GM20431 (cell line): ENCODE results near the gene LMO7.
"Not testable (repeated sequence)": the region's sequence is repeated elsewhere in the genome, so short reads cannot be mapped to it uniquely, and the experiment has no call there.

Experiments used
- in situ Hi-C: fragments of 300-500 bp; cut with MseI, MboI; formaldehyde crosslinking; loops from one replicate; pipeline ENCODE4 v1.15.0; 2020; ENCODE audit warnings: low sequenced_read_pairs; ENCODE audit not compliant: unreplicated experiment

LMO7 gene

DNA sequence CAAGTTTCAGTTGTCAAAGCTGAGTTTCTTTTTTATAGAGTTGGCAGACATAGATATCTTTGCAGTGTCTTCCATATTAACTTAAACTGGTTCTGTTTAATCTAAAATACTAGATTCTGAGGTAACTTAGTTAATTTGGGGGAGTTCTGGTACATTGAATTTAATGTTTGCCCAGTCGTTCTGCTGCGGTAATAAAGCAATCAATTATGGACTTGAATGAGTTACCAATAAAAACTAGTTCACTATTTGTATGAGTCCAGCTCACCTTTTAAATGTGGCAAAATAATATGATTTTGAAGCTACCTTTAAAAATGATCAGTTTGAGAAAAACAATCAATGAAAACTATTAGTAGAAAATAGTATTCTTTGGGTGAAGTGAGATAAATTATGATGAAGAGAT, 90.2 kb downstream of the LMO7 start:
- in situ Hi-C loops = no loop called here

DNA sequence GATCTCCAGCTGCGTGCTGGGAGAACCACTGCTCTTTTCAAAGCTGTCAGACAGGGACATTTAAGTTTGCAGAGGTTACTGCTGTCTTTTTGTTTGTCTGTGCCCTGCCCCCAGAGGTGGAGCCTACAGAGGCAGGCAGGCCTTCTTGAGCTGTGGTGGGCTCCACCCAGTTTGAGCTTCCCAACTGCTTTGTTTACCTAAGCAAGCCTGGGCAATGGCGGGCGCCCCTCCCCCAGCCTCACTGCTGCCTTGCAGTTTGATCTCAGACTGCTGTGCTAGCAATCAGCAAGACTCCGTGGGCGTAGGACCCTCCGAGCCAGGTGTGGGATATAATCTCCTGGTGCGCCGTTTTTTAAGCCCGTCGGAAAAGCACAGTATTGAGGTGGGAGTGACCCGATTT, 97.0 kb downstream of the LMO7 start:
- in situ Hi-C loops = not testable (repeated sequence)

DNA sequence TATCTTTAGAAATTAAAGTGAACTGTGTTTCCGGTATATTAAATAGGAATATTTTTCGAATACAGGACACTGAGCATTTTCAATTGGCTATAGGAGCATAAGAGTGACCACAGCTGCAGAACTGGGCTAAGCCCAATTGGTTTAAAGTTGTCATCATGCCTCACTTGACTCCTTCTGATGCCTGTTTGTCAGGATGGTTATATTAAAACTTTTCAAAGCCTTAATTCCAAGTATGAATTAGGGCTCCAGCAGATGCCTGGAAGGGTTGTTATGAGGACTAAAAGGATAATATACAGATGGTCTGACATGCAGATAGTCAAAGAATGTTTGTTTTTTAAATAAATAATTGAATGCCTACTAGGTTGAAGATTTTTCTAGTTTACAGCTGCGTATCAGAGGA, 100.0 kb downstream of the LMO7 start:
- in situ Hi-C loops = no loop called here

DNA sequence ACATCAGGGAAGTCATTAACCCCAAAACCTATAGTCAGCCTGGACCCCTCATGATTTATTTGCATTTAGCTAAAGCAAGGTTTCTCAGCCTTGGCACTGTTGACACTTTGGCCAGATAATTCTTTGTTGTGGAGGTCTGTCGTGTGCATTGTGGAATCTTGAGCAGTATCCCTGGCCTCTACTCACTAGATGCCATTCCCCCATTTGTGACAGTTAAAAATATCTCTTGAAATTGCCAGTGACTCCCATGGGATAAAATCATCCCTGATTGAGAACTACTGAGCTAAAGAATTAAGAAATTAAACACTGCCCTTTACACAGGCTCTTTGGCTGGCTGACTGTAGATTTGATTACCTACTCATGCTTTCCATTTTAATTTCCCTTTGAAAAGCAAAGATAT, 102.7 kb downstream of the LMO7 start:
- in situ Hi-C loops = no loop called here

DNA sequence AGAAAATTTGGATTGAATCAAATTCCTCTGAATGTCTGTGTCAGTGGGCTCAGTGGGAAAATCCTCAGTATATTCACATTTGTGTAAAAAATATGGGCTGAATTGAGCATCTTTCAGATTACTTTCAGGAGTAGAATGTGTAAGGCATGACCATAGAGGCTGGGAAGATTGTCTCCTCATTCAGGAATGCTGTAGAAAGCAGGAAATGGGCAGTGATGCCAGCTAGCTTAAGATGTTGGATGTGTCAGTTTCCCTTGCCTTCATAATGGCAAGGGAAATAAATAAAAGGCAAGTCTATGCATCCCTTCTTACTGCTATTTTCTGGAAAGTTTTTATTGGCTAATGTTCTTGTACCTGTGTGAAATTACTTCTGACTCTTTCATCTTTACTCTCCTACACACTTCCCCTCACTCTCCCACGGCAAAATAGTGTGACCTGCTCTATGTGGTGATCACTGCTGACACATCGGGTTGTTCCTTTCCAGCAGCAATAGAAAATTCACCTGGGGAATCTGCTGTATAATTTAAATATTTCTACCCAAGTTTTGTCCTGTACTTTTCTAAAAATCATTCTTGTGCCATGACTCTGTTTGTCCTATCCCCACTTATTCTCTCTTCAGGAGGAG, 103.2 kb downstream of the LMO7 start:
- in situ Hi-C loops = no loop called here

DNA sequence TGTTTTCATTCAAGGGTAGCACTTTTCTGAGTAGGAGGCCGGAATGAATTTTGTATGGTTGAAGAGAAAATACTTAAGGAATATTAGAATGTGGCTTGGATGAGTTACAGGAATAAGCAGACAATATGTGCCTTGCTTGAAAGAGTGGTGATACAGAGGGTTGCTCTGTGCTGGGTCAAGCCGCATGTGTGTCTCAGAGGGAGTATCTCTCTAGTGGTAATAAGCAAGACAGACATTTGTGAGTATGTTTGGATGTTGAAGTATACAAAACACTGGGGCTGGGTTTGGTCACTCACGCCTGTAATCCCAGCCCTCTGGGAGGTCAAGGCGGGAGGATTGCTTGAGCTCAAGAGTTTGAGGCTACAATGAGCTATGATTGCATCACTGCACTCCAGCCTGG, 103.9 kb downstream of the LMO7 start:
- in situ Hi-C loops = no loop called here

DNA sequence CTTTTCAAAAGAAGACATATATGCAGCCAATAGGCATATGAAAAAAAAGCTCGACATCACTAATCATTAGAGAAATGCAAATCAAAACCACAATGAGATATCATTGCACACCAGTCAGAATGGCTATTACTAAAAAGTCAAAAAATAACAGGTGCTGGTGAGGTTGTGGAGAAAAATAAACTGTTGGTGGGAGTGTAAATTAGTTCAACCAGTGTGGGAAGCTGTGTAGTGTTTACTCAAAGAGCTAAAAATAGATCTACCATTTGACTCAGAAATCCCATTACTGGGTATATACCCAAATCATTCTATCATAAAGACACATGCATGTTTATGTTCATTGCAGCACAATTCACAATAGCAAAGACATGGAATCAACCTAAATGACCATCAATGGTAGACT, 106.9 kb downstream of the LMO7 start:
- in situ Hi-C loops = not testable (repeated sequence)

DNA sequence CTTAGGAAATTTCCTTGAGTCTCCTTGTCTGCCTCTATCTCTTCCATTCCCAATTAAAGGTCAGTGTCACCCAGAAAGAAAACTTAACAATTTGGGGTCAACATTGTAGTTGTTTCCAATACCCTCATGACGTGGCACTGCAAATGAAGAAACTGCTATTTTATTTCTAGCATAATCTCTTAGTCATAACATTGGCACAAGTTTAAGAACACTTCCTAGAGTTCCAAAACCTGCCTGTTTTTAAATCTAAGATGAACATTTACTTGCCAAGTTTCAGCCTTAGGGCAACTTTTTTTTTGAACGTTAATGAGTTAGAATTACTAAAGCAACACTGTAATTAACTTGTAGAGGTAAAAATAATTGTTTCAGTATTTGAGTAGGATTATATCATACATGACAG, 108.0 kb downstream of the LMO7 start:
- in situ Hi-C loops = no loop called here

DNA sequence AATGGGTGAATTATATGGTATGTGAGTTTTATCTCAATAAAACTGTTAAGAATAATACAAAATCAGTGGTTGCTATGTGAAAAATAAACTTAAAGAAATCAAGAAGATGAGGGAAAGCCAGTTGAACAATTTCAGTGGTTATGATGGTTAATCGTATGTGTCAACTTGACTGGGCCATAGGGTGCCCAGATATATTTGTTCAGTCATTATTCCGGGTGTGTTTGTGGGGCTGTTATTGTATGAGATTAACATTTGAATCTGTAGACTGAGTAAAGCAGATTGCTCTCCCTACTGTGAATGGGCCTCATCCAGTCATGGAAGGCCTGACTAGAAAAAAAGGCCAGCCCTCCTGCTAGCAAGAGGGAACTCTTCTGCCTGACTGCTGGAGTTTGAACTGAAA, 109.3 kb downstream of the LMO7 start:
- in situ Hi-C loops = no loop called here

DNA sequence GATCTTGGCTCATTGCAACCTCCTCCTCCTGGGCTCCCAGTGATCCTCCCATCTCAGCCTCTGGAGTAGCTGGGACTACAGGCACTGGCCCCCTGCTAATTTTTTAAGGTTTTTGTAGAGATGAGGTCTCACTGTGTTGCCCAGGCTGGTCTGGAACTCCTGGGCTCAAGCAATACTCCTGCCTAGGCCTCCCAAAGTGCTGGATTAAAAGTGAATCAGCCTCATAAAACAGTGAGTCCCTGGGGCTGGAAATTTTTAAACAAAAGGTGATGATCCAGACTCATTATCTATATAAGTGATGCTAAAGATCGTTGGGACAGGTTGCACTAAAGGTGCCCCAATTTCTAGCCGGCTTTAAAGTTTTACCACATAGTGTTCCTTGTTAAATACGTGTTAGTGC, 112.7 kb downstream of the LMO7 start:
- in situ Hi-C loops = no loop called here

DNA sequence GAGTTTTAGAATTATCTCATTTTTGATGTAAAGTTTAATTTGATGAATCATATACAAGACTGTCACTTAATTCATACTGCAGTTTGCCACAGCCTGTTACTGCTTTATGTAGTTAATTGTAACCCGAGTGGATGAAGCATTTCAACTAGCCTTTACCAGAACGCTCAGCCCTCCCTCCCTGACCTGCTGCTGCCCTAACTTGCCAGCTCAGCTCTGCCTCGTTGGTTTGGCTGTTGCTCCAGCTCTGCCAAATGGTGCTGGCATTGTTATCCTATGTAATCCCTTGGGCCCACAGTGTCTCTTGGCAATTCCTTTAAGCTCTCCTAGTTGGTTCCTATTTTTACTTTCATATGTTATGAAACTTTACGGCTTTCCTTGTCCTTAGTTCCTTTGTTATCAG, 113.3 kb downstream of the LMO7 start:
- in situ Hi-C loops = no loop called here

DNA sequence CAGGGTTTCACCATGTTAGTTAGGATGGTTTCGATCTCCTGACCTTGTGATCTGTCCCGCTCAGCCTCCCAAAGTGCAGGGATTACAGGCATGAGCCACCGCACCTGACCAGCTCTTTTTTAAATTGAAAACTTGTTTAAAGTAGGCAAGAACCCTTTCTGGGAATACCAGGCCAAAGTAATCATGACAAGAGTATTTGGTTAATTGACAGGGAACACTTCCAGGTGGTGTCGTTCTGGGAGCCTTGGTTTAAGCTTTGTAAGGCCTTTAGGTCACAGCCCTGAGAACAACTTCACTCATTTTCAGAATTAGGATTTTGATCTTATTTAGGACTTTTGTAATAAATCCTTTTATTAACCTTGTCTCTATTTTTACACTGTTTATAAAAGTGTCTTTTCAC, 115.2 kb downstream of the LMO7 start:
- in situ Hi-C loops = no loop called here

DNA sequence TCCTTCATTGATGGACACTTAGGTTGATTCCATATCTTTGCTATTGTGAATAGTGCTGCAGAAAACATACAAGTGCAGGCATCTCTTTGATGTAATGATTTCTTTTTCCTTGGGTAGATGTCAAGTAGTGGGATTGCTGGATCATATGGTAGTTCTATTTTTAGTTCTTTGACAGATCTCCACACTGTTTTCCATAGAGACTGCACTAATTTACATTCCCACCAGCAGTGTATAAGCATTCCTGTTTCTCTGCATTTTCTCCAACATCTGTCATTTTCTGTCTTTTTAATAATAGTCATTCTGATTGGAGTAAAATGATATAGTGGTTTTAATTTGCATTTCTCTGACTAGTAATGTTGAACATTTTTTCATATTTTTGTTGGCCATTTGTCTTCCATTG, 116.7 kb downstream of the LMO7 start:
- in situ Hi-C loops = no loop called here

DNA sequence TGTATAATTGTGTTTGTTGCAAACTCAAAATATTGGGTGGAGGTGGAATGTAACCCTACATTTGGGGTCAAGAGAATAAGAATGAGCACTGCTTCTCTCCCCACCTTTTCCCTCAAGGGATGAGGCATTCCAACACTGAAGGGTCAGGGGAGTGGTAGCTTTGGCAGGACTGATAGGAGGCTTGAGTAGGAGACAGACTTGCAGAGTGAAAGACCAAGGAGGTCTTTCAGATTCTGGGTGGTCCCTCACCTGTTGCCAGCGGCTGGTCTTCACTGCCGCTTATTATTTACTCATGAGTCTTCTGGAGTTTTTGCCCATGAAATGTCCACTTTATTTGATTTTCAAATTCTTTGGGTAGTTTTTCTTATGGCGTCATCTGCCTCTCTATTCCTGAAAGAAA, 118.8 kb downstream of the LMO7 start:
- in situ Hi-C loops = no loop called here

DNA sequence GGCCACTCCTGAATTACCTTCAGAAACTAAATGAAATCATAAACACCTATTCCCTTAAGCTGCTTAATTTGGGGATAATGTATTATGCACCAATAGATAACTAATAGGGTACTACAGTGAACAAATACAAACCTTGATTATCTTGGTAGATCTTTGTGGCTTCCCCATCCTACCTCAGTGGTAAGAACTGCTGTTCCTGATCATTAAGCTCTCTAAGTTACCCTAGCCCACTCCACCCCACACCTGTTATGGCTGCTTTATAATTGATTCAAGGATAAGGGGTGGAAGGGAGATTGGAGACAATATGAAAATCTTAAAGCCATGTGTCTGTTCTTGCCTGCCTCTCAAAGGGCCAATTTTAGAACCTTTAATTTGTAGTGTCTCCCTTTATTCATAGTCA, 121.2 kb downstream of the LMO7 start:
- in situ Hi-C loops = no loop called here

DNA sequence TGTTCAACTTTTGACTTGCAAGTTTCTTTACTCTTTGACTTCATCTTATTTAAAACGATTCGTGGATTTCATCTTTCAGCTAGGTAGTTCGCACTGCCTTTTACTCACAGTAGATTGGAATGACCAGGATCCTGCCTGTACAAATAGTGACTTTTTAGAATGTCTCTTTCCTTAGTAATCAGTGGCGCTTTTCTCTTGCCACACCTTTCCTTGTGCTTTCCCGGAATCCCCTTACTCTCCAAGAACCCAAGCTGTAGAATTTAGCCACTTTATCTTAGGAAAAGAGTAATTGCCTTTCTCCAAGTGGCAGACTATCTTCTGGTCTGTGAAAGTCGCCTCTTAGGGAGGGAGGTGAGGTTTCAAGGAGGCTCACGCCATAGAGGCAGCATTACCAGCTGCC, 123.4 kb downstream of the LMO7 start:
- in situ Hi-C loops = no loop called here

DNA sequence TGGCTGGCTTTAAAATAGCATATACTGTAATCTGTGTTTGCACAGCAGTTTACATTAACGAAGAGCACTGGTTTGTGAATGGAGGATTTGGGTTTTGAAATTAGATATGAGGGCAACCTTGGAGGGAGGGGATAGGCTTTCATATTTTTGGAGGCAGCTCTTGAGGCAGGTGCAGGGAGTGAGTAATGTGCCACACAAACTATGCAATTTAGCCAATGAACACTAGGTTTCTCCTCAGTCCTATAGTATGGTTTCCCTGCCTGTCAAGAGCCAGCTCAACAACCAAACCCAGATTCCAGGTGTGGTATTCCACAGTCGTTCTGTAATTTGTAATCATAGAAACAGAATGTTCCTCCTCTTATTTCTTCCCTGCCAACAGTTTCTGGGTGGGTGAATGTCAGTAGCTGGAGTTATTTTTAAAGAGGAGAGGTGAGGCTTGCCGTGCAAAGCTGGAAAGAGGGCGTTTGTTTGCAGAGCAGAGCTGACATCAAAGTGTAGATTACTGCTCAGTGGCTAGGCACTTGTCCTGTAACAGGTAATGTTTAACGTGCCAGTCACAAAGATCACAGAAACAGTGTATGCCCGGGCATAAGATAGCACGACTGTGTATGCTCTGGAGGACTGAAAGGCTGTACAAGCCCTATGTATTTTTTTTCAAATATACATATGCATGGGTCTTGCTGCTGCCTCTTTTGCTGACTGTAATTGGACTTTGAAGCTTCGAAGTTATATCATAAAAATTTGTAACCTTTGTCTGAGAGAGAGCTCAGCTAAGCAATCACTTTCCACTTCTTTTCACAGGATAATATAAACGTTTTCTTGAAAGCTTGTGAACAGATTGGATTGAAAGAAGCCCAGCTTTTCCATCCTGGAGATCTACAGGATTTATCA, 124.2 kb downstream of the LMO7 start:
- in situ Hi-C loops = no loop called here

DNA sequence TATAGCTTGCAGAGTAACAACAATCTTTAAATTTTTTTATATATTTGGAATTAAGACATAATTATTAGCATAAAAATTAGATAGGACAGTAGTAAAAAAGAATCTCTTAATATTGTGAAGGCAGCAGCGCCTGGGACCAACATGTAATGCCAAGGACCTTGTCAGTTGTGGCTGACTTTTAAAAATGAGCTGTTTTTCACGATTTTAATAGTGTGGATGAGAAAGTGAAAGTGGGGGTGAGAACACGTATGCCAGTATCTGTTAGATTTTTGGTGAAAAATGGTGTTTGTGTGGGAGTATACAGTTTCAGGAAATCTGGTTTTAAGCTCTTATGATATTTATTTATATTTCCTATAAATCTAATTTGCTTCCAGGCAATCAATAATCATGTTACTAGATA, 125.2 kb downstream of the LMO7 start:
- in situ Hi-C loops = no loop called here

DNA sequence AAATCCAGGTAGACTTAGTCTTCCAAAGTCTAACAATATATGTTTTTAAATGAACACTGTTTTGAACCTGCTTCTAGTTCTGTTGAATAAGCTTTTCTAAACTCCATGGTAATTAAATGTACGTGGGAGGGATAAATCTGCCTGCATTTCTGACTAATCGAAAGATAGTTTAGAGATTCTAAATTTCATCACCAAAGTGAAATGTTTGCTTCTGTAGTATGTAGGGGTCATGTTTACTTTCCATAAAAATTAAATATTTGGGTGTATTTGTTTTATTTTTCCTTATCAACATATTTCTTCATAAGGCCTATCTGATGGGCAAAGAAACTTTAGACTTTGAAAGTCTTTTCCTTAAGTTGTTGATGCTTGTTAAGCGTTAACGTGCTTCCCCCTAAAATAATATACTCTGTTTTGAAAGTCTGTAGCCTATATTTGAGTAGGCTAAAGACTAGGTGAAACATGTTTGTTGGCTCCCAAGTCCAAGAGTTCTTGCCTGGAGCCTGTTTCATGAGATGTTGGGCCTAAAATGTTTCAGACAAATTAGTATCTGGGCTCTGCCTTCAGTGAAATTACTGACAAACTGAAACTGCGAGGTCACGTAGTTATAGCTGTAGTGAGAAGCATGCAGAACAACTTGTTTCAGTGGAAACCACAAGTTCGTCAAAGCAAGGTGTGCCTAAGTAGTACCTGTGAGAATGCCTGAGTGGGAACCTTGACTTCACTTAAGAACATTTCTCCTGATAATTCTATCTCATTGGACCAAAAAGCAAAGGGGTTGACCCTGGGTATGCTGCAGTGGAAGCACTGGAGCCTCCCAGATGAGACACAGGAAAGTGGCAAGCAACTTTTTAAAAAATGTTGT, 126.2 kb downstream of the LMO7 start:
- in situ Hi-C loops = no loop called here

DNA sequence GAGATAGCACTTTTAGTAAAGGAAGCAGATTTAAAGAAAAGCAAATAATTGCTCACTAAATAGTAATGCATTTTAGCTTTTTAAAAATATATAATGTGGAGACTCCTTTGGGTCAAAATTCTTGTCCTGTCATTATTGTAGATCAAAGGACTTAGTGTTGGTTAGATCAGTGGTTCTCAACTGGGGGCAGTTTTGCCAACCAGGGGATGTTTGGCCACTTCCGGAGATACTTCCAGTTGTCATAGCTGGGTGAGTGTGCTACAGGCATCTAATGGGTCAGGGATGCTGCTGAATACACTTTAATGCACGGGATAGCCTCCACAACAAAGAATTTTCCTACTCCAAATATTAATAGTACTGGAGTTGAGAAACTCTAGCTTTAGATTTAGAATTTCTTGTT, 126.8 kb downstream of the LMO7 start:
- in situ Hi-C loops = no loop called here

DNA sequence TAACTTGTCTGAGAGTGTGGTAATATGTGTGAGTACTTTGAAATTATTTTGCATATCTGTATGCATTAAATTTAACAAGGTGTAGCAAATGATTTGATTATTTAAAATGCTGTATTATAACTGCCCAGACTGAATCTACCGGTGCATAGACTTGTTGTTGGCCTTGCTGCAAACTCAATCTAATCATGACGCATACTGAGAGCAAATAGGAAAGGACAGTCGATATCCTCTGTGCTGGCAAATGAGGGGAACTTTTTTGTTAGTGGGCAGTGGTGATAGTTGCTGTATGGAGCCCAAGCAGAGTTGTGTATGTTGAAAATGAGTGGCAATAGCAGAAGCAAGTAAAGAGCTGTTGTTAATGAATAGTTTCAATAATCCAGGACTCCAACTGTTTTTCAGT, 127.4 kb downstream of the LMO7 start:
- in situ Hi-C loops = no loop called here
